ENCODE measurements around the gene FPR2. TPM values are rescaled to one million over a fixed set of nuclear protein-coding genes. Genes with fewer than 3 reads are reported as not detected.

The FPR2 gene
- total and polyA plus RNA-seq, 10 of the 15 experiments (the other 5 are each of a cell fraction or from before 2014, with no cell fraction given): not detected

GRCh38 chr19:51798062-51798461 lies 37.1 kb downstream of the FPR2 start:
- ChIA-PET RAD21 (ENCODE audit: unreplicated experiment) (no interaction called here), SMC1A (ENCODE audit: uncharacterized antibody, unreplicated experiment) (no interaction called here), CTCF (no interaction called here), POLR2A (no interaction called here)
- TF ChIP-seq ZNF217 (IDR thresholded peaks at IDR 0.05) (no peak), ZBED1 (IDR thresholded peaks at IDR 0.05; ENCODE audit: borderline replicate concordance) (no peak), RFX5 (IDR thresholded peaks at IDR 0.05; ENCODE audit: low read depth, low read length) (no peak), NR2F1 (conservative IDR thresholded peaks at IDR 0.05) (no peak), POLR2AphosphoS2 (IDR thresholded peaks at IDR 0.05; ENCODE audit: low read depth, low read length) (no peak), NR2C1 (IDR thresholded peaks at IDR 0.05) (no peak), NFXL1 (IDR thresholded peaks at IDR 0.05; ENCODE audit: borderline replicate concordance) (no peak), JUNB (IDR thresholded peaks at IDR 0.05) (no peak), USF1 (IDR thresholded peaks at IDR 0.05; ENCODE audit: borderline replicate concordance, extremely low read length, insufficient read depth, low read depth, low read length) (no peak), TARDBP (IDR thresholded peaks at IDR 0.05; ENCODE audit: borderline replicate concordance) (no peak), CBX3 (IDR thresholded peaks at IDR 0.05; ENCODE audit: borderline replicate concordance, low read depth) (no peak), MTA2 (IDR thresholded peaks at IDR 0.05; ENCODE audit: low read depth) (no peak), E2F8 (IDR thresholded peaks at IDR 0.05; ENCODE audit: low read depth, partially characterized antibody) (no peak), RB1 (IDR thresholded peaks at IDR 0.05; ENCODE audit: borderline replicate concordance) (no peak), YBX1 (IDR thresholded peaks at IDR 0.05) (no peak)
- Histone ChIP-seq H3K27me3 (replicated peaks in 1 of 2; ENCODE audit: control insufficient read depth in 2 of 2, insufficient read depth in 2 of 2, low read length in 1 of 2) (no peaks in the 10 kb centered on the region), H2AFZ (ENCODE audit: control insufficient read depth, low read depth, low read length) (no peak overlapping the region), H3K27ac (ENCODE audit: control insufficient read depth, insufficient read depth) (no peak overlapping the region), H3K36me3 (ENCODE audit: control insufficient read depth in 2 of 2, insufficient read depth in 2 of 2, low read length in 1 of 2) (no peaks in the 10 kb centered on the region), H3K4me2 (ENCODE audit: control insufficient read depth, insufficient read depth) (no peak overlapping the region), H3K79me2 (ENCODE audit: control insufficient read depth, insufficient read depth, low read length) (no peaks in the 10 kb centered on the region), H3K9ac (ENCODE audit: control insufficient read depth, insufficient read depth, low read length) (no peak overlapping the region), H3K9me3 (replicated peaks; ENCODE audit: control insufficient read depth, insufficient read depth, low read length) (no peaks in the 10 kb centered on the region; the same call in 2 of the 3 replicates), H4K20me1 (ENCODE audit: control insufficient read depth, insufficient read depth) (no peaks in the 10 kb centered on the region), H3K4me3 (no peak overlapping the region), H3K4me1 (ENCODE audit: control insufficient read depth, insufficient read depth, low read length) (no peaks in the 10 kb centered on the region)
- intact Hi-C loops (cut with micrococcal nuclease; ENCODE audit: unreplicated experiment) (no loop called here), in situ Hi-C loops (cut with MboI) (no loop called here)
- DNase-seq (ENCODE audit: low read depth, low spot score): no peak
- 33% methylated on average over 3 of the region's 3 CpGs for WGBS (ENCODE audit: insufficient coverage, insufficient replicate concordance, low lambda C conversion rate, missing lambda C conversion rate)
- no peak for FAIRE-seq
- ATAC-seq: no peak
- BruUV-seq (replicated peaks): no TSS peak

Measured in GM12878 (cell line).